ENCODE measurements around the gene IFIT5.

DNA sequence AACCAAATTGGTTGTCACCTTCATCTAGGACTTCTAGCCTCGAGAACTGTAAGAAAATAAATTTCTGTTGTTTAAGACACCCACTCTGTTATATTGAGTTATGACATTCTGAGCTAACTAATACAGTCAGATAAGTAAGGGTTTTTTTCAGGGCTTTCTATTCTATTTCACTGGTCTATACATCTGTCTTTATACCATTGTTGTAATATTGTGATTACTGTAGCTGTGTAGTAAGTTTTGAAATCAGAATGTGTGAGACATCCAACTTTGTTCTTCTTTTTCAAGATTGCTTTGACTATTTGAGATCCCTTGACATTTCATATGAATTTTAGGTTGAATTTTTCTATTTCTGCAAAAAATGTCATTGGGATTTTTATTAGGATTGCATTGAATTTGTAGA, 14.4 kb upstream of the IFIT5 start:
- TF ChIP-seq, protein P1, sequence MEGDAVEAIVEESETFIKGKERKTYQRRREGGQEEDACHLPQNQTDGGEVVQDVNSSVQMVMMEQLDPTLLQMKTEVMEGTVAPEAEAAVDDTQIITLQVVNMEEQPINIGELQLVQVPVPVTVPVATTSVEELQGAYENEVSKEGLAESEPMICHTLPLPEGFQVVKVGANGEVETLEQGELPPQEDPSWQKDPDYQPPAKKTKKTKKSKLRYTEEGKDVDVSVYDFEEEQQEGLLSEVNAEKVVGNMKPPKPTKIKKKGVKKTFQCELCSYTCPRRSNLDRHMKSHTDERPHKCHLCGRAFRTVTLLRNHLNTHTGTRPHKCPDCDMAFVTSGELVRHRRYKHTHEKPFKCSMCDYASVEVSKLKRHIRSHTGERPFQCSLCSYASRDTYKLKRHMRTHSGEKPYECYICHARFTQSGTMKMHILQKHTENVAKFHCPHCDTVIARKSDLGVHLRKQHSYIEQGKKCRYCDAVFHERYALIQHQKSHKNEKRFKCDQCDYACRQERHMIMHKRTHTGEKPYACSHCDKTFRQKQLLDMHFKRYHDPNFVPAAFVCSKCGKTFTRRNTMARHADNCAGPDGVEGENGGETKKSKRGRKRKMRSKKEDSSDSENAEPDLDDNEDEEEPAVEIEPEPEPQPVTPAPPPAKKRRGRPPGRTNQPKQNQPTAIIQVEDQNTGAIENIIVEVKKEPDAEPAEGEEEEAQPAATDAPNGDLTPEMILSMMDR (IDR thresholded peaks at IDR 0.05), result no peak
- TF ChIP-seq POLR2A (IDR thresholded peaks at IDR 0.05), result no peak

Measured in heart left ventricle (tissue), 13 donors.